Transverse colon (tissue), 3 donors: Measurements from ENCODE around the gene HASPIN.

ENCODE experiments used
- EP300 ChIP-seq: sonication (generic); formaldehyde crosslinking; IDR thresholded peaks from one replicate; pipeline ENCODE4 v1.6.1; 2017; ENCODE audit warnings: antibody characterized with exemption, low read depth
- TF ChIP-seq, protein P1 (sequence below), 5 experiments: fragments of 200-600 bp in 3 of 5; fragments of 450-650 bp in 2 of 5; sonication (generic) in 3 of 5; IDR thresholded peaks; 1 replicate in 2 of 5; 2 replicates in 3 of 5; pipeline ENCODE4 v1.5.1; 2016 to 2017; ENCODE audit warnings: antibody characterized with exemption in 5 of 5, inconsistent platforms in 3 of 5, mild to moderate bottlenecking in 2 of 5, moderate library complexity in 1 of 5

DNA sequence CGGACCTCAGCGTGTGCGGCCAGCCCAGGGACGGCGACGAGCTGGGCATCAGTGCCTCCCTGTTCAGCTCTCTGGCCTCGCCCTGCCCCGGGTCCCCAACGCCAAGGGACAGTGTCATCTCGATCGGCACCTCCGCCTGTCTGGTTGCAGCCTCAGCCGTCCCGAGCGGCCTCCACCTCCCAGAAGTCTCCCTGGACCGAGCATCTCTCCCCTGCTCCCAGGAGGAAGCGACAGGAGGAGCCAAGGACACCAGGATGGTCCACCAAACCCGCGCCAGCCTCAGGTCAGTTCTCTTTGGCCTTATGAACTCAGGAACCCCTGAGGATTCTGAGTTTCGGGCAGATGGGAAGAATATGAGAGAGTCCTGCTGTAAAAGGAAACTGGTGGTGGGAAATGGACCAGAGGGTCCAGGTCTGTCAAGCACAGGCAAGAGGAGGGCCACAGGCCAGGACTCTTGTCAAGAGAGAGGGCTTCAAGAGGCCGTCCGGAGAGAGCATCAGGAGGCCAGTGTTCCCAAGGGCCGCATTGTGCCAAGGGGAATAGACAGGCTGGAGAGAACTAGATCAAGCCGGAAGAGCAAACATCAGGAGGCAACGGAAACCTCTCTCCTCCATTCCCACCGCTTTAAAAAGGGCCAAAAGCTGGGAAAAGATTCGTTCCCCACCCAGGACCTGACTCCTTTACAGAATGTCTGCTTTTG, 825 bp downstream of the HASPIN start:
- TF ChIP-seq, protein P1, sequence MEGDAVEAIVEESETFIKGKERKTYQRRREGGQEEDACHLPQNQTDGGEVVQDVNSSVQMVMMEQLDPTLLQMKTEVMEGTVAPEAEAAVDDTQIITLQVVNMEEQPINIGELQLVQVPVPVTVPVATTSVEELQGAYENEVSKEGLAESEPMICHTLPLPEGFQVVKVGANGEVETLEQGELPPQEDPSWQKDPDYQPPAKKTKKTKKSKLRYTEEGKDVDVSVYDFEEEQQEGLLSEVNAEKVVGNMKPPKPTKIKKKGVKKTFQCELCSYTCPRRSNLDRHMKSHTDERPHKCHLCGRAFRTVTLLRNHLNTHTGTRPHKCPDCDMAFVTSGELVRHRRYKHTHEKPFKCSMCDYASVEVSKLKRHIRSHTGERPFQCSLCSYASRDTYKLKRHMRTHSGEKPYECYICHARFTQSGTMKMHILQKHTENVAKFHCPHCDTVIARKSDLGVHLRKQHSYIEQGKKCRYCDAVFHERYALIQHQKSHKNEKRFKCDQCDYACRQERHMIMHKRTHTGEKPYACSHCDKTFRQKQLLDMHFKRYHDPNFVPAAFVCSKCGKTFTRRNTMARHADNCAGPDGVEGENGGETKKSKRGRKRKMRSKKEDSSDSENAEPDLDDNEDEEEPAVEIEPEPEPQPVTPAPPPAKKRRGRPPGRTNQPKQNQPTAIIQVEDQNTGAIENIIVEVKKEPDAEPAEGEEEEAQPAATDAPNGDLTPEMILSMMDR (IDR thresholded peaks at IDR 0.05) = no peak
- no peak for TF ChIP-seq EP300
